Tibial nerve (tissue), 4 donors: ENCODE results near the gene WDR27.

Experiments
- EP300 ChIP-seq, 2 donors: sonication (generic); formaldehyde crosslinking; IDR thresholded peaks; one replicate each; pipeline ENCODE4 v1.6.1; 2017; ENCODE audit warnings: antibody characterized with exemption in 2 of 2, mild to moderate bottlenecking in 1 of 2
- POLR2A ChIP-seq, 2 donors: fragments of 450-650 bp; IDR thresholded peaks; one replicate each; pipeline ENCODE4 v1.6.1; 2017; ENCODE audit warnings: antibody characterized with exemption in 2 of 2, mild to moderate bottlenecking in 2 of 2, moderate library complexity in 2 of 2
- TF ChIP-seq, protein P1 (sequence below), 5 experiments: fragments of 200-600 bp in 3 of 5; fragments of 450-650 bp in 2 of 5; sonication (generic) in 3 of 5; IDR thresholded peaks; one replicate each; pipeline ENCODE4 v1.5.1; 2016 to 2019; ENCODE audit warnings: antibody characterized with exemption in 5 of 5, mild to moderate bottlenecking in 3 of 5, moderate library complexity in 2 of 5

DNA sequence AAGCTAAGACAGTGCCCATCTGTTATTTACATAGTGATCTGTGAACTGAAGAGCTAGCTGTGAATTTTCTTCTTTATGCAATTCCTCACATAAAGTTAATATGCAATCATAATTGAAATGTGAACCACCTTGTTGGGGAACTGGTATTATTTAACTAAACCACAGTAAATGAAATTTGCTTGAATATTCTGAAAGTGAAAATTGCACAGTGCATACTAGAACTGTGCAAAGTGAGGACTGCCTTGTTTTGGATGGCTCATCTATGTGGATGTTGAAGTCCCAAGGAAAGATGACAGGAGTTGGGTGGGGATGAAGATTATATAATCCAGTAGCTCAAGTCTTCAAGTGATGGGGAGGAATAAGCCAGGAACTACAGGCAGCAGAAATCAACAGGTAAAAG lies 28.1 kb upstream of the WDR27 start:
- TF ChIP-seq, protein P1, sequence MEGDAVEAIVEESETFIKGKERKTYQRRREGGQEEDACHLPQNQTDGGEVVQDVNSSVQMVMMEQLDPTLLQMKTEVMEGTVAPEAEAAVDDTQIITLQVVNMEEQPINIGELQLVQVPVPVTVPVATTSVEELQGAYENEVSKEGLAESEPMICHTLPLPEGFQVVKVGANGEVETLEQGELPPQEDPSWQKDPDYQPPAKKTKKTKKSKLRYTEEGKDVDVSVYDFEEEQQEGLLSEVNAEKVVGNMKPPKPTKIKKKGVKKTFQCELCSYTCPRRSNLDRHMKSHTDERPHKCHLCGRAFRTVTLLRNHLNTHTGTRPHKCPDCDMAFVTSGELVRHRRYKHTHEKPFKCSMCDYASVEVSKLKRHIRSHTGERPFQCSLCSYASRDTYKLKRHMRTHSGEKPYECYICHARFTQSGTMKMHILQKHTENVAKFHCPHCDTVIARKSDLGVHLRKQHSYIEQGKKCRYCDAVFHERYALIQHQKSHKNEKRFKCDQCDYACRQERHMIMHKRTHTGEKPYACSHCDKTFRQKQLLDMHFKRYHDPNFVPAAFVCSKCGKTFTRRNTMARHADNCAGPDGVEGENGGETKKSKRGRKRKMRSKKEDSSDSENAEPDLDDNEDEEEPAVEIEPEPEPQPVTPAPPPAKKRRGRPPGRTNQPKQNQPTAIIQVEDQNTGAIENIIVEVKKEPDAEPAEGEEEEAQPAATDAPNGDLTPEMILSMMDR (IDR thresholded peaks at IDR 0.05), result no peak
- TF ChIP-seq POLR2A (IDR thresholded peaks at IDR 0.05) (no peak), EP300 (IDR thresholded peaks at IDR 0.05) (no peak)
